NCI-H1694 treated with DMSO at 0.1 percent for 48 hours (cell line): ENCODE results near the gene ZNF148.

ENCODE experiments used
- DNase-seq: peaks from one replicate; lab custom pipeline; 2025; lab: John Stamatoyannopoulos, UW

The ZNF148 gene

DNA sequence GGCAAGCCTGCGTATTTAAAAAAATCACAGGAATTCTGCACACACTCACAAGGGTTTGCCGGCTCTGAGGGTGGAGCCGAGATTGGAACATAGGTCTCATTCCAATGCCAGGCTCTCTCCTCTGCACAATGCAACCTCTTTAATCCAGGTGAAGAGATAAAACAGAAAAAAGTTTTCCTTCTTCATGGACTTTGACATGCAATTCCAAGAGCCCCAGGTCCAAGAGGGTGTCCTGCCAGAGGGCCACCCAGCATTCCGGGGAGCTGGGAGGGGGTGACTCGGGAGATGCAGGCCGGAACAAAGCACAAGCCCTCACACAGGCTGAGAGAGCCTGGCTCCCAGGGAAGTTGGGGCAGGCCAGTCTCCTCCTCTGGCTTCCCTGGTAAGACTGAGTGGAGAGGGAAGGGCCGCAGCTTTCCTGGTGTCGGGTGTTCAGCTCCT is 155.8 kb downstream of the ZNF148 start:
- DNase-seq = no peak

DNA sequence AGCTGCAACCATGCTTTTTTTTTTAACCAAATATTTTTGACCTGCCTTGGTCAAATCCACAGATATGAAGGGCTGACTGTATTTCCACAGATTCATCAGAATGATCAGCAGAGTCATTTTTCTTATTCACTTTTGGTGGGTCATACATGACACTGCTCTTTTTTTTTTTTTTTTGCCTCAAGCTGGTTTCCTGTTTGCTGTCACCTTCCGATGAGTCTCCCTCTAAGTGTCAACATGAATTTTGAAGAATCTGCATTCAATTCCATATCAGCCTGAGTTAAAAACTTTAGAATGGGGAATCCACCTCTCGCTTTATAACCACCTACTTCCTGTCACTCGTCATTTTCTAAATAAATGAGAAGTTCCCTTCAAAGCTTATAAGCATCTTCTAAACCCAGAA is 160.4 kb downstream of the ZNF148 start:
- DNase-seq = no peak

DNA sequence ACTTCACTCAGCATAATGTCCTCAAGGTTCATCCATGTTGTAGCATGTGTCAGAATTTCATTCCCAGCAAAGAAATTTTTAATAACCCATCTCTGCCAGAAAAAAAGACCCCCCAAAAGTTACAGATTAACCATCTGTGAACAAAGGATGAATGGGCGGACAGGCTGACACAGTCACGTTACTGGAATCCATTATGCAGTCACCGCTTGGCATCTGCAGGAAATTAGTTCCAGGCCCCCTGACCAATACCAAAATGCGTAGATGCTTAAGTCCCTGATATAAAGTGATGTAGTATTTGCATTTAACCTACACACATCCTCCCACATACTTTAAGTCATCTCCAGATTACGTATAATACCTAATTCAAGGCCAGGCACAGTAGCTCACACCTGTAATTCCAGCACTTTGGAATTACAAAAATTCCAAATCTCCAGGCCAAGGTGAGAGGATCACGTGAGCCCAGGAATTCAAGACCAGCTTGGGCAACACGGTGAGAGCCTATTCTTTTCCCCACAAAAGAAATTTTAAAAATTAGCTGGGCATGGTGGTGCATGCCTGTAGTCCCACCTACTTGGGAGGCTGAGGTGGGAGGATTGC is 161.1 kb downstream of the ZNF148 start:
- no peak for DNase-seq

DNA sequence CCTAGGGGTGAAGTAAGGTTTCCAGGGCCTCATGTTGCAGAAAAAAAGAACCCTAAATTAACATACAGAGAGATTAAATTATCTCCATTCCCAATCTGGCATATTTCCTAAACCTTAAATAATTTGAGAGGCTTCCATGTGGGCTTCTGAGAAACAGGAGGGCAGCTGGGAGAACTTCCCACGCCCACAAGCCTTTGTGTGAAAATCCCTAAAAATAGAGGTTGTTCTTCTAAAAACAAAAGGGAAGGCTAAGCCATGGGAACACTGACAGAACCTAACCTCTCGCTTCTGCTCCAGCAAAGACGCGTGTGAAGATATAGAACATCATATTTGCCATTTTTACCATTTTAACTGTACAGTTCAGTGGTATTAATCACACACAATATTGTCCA is 161.8 kb downstream of the ZNF148 start:
- DNase-seq = no peak

DNA sequence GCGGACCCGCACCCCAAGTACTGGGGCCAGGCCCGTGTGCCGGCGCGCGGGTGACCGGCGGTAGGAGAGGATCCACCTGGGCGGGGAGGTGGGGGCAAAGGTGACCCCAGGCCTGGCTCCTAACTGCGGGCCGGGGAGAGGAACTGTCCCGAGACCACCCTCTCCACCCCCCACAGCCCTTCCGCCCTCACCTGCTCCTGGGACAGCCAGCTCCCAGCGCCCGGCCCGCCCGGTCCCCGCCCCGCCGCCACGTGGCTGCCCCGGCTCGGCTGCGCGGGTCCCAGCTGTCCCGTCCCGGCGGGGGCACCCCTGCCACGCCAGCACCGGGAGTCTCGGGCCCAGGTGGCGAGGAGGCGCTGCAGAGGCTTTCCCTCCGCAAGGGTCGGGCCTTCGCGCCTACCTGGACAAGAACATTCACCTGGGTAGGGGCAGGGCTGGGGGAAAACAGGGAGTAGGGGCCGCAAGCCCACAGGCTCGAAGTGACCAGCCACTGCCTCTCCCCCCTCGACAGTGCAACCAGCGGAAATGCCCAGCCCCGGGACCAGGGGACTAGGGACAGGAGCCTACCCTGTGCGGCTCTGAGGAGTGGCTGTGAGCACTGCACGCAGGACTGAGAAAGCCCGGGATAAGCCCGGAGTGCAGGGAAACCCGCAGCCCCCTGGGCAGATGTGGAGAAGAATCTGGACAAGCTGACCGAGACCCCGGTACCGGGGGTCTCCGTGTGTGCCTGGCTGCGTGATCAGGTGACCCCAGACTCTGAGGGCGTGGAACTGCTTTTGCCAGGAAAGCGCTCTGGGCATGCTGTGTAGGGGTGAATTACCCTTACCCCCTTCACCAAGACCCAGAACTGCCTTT is 162.4 kb downstream of the ZNF148 start, which contains the start of gene SLC12A8:
TSS of gene SLC12A8 (minus strand) at position 240 of the 855 bp plus-strand sequence. CDS start 1,399 bp downstream, outside the sequence.
- DNase-seq = no peak

DNA sequence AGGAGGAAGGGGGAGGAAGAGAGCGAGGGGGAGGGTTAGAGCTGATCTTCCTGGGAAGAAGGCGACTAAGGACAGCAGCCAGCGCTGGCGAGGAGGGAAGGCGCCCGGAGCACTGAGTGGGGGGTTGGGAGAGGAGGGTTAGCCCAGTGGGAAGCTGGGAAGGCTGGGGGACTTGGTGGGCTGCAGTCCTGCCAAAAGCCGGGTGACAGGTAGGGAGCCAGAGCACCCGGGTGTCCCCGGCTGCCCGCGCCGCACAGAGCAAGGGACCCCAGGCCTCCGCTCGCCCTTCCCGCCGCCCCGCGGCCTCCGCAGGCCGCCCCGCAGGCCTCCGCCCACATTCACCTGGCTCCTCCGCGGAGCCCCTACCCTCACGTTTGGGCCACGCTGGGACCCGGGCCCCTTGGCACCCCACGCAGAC is 163.0 kb downstream of the ZNF148 start:
- DNase-seq = no peak

DNA sequence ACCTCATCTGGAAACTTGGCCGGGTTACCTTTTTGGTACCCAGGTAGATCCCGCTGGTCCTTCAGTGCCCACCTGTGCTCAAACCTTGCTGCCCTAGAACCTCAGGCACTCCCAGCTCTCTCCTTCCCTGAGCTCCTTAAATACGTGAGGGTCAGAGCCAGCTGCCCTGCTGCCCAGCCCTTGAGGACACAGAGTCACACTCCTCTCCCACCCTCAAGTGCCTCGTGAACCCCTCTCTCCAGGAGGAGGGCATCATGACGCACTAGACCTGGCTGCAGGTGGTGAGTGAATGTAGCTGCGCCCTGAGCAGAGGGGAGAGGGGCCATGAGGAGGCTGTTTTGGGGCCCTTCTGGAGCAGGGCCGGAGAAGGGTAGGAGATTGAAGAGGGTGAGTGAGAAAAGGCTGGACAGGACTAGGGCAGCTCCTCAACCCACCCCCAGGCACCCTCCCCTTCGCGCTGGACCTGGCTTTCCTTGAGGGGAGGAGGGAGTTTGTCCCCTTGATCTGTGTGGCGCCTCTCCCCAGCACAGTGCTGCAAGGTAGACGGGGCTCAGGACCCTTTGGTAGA is 163.5 kb downstream of the ZNF148 start:
- no peak for DNase-seq

DNA sequence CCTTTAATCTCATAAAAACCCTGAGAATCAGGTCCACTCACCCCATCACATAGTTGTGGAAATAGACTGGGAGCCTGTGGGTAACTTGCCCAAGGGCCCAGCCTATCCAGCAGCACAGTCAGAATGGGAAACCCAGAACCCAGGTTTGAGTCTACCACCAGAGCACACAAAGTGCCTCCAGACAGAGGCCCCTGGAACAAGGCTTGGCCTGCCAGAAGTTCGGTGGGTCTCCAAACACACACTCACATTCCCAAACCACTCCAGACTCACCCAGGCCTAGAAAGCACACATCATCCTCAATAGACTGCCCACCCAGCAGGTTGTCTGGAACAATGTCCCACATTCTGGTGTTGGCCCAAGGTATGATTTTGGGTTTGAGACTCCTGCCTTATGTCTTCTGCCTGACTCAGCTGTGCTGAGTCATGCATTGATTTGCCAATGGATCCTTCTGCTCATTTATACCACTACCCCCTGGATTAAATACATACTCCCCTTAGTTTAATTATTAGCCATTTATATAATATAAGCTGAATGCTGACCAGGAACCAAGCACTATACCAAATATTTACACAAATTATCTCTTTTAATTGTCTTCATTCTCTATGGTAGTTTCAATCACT is 167.1 kb downstream of the ZNF148 start:
- DNase-seq = no peak

DNA sequence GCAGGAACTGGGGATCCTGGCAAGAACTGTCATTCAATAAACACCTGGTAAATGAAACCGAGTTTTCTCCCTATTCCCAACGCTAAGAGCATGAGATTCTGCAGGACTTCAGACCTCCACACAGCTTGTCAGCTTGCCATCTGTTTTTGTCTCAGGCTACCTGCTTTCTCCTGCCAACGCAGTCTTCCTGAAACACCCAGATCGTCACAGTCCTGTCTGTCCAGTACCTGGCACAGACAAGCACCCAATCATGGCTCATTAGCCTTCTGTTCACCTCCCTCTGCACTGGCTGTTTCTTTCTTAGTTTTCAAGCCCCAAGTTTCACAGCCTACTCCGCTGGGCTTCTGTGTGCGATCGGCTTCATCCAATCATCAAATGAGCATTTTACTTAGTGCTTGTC is 167.6 kb downstream of the ZNF148 start:
- DNase-seq = peak; percentile 5

DNA sequence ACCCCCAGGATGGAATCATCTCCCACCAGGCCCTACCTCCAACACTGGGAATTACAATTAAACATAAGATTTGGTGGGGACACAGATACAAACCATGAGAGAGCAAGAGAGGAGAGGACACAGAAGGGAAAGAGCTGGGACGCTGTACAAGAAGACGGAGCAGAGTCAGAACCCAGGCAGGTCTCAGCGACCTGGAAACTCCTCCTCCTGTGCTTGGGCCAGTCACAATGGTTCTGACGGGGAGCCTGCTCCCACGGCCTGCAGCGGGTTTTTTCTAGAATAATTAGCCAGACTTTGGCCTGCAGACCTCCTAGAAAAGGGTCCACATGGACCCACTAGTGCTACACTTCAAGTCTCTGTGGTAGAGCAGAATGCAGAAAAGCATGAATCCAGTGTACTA is 168.2 kb downstream of the ZNF148 start:
- no peak for DNase-seq

DNA sequence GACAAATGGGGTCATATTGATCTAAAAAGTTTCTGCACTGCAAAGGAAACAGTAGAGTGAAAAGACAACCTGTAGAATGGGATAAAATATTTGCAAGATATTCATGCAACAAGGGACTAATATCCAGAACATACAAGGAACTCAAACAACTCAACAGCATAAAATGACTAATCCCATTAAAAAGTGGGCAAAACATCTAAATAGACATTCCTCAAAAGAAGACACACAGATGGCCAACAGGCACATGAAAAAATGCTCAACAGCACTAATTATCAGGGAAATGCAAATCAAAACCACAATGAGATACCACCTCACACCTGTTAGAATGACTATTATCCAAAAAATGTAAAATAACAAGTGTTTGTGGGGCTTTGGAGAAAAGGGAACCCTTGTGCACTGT is 171.4 kb downstream of the ZNF148 start:
- DNase-seq = no peak

DNA sequence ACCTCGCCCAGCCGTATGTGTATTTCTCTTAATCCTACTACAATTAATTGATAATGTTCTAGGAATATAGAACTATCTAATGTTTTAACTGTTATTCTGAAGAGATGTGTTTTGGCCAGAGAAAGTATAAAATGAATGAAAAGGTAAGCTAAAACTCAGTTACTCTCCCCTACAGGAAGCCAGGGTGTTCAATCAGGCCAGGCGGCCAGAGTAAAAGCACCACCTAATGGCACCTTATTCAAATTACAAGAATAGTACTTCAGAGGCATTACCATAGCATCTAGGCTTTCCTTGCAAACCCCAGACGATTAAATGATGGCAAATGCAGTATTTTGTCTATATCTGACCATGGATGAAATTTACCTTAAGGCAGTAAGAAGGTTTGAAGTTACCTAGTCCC is 172.9 kb downstream of the ZNF148 start:
- peak; percentile 7 for DNase-seq

DNA sequence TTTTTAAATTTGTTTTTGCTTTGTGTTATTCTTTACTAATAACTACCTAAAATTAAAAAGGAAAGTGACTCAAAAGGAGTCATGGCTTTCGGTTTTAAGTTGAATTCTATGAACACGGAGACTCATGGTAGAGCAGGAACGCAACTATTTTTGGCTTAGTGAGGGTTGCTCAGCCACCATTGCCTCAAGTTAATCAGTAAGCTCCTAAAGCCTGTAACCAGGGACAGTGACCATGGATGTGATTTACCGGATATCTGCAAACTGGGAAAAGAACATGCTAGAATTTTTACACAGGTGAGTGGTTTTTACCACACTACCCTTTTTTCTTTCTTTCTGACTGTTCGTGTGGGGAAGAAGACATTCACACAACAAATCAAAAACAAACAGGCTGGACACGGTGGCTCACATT is 174.4 kb downstream of the ZNF148 start:
- no peak for DNase-seq

DNA sequence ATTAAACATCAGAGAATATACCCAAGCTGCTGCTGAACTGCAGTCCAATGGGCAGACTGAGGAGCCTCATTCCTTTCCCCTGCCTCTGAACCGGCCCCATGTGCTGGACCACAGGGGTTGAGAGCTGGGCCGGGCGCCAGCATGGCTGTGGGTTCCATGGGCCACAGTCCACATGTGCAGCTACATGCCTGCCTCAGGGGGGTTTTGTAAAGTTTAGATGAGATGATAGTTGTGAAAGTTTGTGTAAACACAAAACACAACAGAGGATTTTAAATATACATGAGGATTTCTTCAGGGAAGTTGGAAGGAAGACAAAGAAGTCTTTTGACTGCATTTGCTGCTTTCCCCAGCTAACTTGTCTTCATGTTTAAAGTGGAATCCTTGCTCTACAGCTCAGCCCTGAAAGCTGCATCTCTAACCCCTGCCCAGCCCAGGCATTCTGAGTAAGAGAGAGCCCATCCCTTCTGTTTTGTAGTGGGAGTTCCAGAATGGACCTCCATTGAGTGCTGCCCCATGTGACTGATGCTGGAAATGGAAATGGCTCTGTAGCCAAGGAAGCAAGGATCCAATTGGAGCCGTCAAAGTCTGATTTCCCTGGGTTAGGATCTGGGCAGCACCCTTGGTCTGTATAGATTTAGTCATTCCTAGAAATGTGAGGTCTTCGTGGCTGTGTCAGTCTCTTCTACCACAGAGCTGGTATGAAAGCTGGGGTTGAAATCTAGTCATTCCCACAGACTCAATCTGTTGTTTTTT is 180.1 kb downstream of the ZNF148 start:
- no peak for DNase-seq

DNA sequence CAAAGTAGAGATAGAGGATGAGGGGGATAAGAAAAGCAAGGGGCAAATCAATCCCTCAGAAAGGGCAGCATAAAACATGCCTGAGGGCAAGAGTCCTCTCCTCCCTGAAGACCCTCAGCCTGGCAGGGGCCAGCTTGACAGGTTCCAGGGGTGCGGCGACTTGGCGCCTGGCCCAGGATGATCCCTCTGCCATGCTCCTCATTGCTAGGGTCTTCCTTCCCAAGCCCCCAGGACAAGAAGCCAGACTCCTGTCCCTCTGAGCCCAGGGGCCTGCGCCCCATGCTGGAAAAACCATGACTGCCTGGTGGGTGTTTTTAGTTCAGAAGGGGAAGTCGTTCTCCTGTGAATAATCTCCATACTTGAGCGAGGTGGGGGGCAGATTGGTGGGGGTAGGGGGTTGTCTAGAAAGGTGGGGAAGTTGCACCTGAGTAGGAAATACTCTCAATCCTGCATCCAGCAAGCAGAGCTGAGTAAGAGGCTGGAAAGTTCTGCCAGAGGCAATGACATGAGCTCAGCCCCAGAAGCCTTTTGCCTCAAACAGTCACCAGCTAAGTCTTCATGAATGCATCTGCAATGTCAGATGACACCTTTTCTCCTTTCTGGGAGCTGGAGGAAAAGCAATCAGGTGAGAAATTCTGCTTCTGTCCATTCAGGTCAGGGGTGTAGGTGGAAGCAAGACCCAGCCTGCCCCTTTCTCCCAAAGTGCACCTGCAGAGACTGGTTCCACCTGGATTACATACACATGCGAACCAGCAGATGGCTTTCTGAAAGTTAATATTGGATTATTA is 180.9 kb downstream of the ZNF148 start:
- no peak for DNase-seq

DNA sequence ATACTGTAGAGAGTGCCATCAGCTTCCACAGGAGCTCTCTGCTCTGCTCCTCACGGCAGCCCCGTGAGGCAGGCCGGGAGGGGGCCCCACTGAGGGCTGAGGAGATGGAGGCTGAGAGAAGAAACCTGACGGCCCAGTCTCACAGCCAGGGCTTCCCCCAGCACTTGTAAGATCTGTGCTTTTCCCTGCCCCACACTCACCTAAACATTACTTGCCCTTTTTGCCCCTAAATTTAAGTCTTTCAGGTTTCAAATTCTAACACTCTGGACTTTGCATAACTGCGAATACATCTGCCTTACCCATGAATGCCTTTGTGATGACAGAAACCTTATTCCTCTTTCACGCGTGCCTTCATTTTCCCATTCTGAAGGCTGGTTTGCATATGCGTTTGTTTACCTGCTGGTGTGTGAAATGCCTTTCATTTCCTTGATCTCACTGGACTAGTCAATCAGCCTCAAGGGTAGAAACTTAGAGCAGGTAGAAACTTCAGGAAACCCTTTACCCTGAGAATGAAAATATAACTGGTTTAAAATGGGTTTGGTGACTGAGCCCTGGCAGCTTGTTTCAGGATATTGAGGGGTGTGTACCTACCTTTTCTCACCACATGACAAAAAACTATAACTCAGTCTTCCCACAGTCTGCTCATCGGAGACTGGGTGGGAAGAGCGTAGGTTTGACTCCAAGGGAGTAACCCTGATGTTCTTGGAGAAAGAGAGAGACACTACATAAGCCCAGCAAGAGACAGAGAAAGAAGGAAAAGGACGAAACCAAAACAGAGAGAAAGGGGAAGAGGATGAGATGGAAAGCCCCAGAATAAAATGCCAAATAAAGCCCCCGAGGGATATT is 182.7 kb downstream of the ZNF148 start:
- DNase-seq = no peak

DNA sequence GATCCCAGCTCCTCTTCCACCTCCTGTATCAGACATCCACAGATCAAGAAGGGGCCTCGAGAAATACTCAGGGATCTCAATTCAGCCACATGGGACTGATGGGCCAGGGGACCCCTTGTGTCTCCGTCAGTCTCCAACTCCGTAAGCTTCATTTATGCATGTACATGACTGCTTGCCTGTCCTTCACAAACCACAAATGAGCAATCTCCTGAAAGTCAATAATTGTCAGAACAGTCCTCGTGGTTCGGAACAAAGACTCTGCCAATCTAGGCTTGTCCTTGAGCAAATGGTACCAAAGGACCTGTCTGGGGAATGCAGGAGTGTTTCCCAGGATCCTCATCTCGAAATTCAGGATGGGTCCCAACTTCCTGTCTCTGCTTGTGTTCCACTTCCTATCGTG is 183.4 kb downstream of the ZNF148 start:
- no peak for DNase-seq

DNA sequence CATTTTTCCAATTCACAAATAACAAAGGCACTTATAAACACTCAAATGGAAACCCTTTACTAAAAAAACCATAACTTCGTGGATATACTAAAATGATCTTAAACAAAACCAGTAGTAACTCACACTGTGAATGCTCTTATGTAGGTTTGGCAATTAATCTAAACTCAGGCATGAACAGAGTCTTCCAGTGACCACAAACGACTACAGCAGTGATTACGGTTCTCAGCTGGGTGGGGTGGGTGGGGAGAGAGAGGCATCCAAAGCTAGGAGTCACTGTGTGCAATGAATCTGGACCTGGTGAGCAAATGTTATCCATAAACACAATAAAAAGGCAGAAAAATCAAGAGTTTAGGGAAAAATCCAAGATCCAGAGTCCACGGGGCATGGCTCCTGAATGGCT is 183.9 kb downstream of the ZNF148 start:
- no peak for DNase-seq

DNA sequence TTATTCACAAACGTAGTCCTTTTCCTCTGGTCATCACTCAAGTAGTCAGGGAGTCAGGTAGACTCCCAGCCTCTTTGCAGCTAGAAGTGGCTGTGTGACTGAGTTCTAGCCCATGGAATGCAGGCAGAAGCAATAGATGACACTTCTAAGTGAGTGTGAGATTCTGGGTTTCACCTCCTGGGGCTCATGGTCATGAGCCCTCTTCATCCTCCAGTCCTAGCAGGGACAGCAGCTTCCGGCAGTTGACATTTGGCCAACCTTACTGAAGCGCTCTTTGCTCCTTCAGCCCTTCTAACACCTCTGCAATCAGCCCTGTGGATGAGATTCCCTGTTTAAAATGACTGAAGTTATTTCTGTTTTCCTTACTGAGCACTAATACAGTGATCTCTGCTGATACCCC is 184.3 kb downstream of the ZNF148 start:
- DNase-seq = no peak
